Stimulated activated naive B cell treated with anti-CD40 and anti-IgM and Interleukin-4, amounts not matched to agents 10 μg/mL and 1 μg/mL and 100 μg/mL, for 72 hours (primary cell): ENCODE results near the gene DENND1C.
"Not testable (repeated sequence)": the region's sequence is repeated elsewhere in the genome, so short reads cannot be mapped to it uniquely, and the experiment has no call there.

Experiments used
- ATAC-seq, 2 donors: fragments of 150-1000 bp; cut with Tn5 transposase; replicated peaks; 2 replicates each; pipeline ENCODE4 v1.10.0; 2021; ENCODE audit warnings: moderate library complexity in 1 of 2
- DNase-seq: peaks from one replicate; pipeline ENCODE4 v3.0.0; 2021
- H3K27ac Mint-ChIP-seq: one replicate; pipeline ENCODE4 v1.8.0; 2022; ENCODE audit warnings: mild to moderate bottlenecking, mixed read lengths
- H3K27me3 Mint-ChIP-seq, 2 donors: one replicate each; pipeline ENCODE4 v1.8.0; 2022; ENCODE audit warnings: mixed read lengths in 2 of 2
- H3K36me3 Mint-ChIP-seq, 2 donors: one replicate each; pipeline ENCODE4 v1.8.0; 2022; ENCODE audit warnings: mixed read lengths in 2 of 2, mild to moderate bottlenecking in 1 of 2
- H3K4me1 Mint-ChIP-seq, 2 donors: one replicate each; pipeline ENCODE4 v1.8.0; 2022; ENCODE audit warnings: mixed read lengths in 2 of 2, mild to moderate bottlenecking in 1 of 2
- H3K4me3 Mint-ChIP-seq, 2 donors: one replicate each; pipeline ENCODE4 v1.8.0; 2022; ENCODE audit warnings: mild to moderate bottlenecking in 2 of 2, mixed read lengths in 2 of 2, moderate library complexity in 1 of 2
- H3K9me3 Mint-ChIP-seq, 2 donors: one replicate each; pipeline ENCODE4 v1.8.0; 2022; ENCODE audit warnings: mixed read lengths in 2 of 2, mild to moderate bottlenecking in 1 of 2

DENND1C gene

GRCh38 chr19:6516659-6517291, 35.2 kb upstream of the DENND1C start:
- H3K4me1 Mint-ChIP-seq, result peaks cover 29 to 43% of the 10 kb centered on the region in 2 donors
- no peaks in the 10 kb centered on the region for H3K27me3 Mint-ChIP-seq
- peak; percentile 72 to 74 for ATAC-seq
- H3K36me3 Mint-ChIP-seq, result no peaks in the 10 kb centered on the region
- H3K27ac Mint-ChIP-seq, result peak overlapping the region; percentile 83
- peak; percentile 85 for DNase-seq
- peak overlapping the region; percentile 89 to 93 for H3K4me3 Mint-ChIP-seq
- H3K9me3 Mint-ChIP-seq, result no peaks in the 10 kb centered on the region

GRCh38 chr19:6516018-6516658, 34.6 kb upstream of the DENND1C start:
- H3K36me3 Mint-ChIP-seq, result no peaks in the 10 kb centered on the region
- no peaks in the 10 kb centered on the region for H3K27me3 Mint-ChIP-seq
- peaks cover 29 to 41% of the 10 kb centered on the region in 2 donors for H3K4me1 Mint-ChIP-seq
- H3K27ac Mint-ChIP-seq, result peak overlapping the region; percentile 39
- H3K4me3 Mint-ChIP-seq, result peak overlapping the region; percentile 89 to 93
- ATAC-seq, result peak; percentile 58 to 61
- peak; percentile 73 for DNase-seq
- no peaks in the 10 kb centered on the region for H3K9me3 Mint-ChIP-seq

DNA sequence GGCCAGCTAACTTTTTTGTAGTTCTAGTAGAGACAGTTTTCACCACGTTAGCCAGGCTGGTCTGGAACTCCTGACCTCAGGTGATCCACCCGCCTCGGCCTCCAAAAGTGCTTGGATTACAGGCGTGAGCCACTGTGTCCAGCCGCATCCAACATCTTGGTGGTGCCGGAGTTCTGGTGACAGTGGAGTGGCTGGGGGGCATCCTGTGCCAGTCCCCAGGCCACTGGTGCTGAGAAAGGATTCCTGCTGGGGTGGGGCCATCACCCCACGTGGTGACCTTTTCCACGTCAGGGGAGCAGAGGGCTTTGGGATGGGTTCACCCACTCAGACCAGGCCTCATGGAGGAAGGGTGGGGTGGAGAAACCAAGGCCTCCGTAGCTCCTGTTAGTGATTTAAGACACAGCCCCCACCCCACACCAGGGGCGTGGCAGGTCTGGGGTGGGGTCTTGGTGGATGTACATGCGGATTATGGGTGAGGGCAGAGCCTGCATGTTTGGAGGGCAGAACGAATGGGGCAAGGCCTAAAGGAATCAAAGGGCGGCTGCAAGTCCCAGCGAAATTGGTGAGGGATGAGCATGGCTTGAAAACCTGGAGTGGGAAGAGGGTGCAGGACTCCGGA, 33.4 kb upstream of the DENND1C start:
- no peak for ATAC-seq
- Mint-ChIP-seq H3K27me3 (no peaks in the 10 kb centered on the region), H3K4me1 (peaks cover 26 to 38% of the 10 kb centered on the region in 2 donors)

GRCh38 chr19:6514089-6514488, 32.5 kb upstream of the DENND1C start:
- no peak for DNase-seq
- no peaks in the 10 kb centered on the region for H3K9me3 Mint-ChIP-seq
- no peak overlapping the region for H3K27ac Mint-ChIP-seq
- no peak overlapping the region for H3K4me3 Mint-ChIP-seq
- no peak for ATAC-seq
- no peaks in the 10 kb centered on the region for H3K36me3 Mint-ChIP-seq
- H3K4me1 Mint-ChIP-seq, result peaks cover 22 to 31% of the 10 kb centered on the region in 2 donors
- no peaks in the 10 kb centered on the region for H3K27me3 Mint-ChIP-seq

More for the DNA sequence above, 33.4 kb upstream of the DENND1C start:
- no peaks in the 10 kb centered on the region for H3K9me3 Mint-ChIP-seq
- no peak for DNase-seq
- peak overlapping the region in 1 of 2 donors; percentile 52 for H3K4me3 Mint-ChIP-seq
- peak overlapping the region; percentile 52 for H3K27ac Mint-ChIP-seq
- H3K36me3 Mint-ChIP-seq, result no peaks in the 10 kb centered on the region

GRCh38 chr19:6510618-6511017, 29.0 kb upstream of the DENND1C start:
- Mint-ChIP-seq H3K36me3 (no peaks in the 10 kb centered on the region), H3K27ac (no peak overlapping the region), H3K4me1 (no peaks in the 10 kb centered on the region), H3K4me3 (no peak overlapping the region), H3K9me3 (no peaks in the 10 kb centered on the region), H3K27me3 (no peaks in the 10 kb centered on the region)
- ATAC-seq (no peak), DNase-seq (no peak)

DNA sequence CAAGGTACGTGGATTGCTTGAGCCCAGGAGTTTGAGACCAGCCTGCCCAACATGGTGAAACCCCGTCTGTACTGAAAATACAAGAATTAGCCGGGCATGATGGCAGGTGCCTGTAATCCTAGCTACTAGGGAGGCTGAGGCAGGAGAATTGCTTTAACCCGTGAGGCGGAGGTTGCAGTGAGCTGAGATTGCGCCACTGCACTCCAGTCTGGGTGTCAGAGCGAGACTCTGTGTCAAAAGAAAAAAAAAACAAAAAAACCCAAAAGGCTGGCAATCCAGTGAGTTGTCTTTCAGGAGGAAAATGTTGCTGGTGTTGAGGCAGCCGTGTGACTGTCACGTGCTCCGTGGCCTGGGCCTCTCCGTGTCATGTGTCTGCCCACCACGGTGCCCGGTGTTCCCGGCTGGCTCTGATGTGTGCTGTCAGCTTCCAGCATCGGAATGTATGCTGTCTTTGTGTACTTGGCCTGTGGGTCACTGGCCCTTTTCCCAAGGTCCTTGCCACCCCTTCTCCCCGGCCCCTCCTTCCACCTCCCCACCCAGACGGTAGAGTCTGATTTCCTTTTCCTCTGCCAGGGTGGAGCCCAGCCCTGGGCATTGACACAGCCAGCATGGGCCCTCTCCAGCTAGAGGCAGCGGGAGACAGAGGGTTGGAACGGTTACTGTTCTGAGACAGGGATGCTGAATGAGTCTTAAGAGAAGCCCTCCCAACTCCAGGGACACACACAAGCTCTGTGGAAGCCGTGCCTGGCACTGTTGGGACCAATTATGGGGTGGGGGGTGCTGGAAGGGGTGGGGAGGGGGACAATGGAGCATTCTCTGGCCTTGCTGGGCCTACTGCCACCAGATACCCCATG, 27.8 kb upstream of the DENND1C start:
- Mint-ChIP-seq H3K27me3 (no peaks in the 10 kb centered on the region), H3K36me3 (no peaks in the 10 kb centered on the region), H3K27ac (peak overlapping the region; percentile 14), H3K9me3 (no peaks in the 10 kb centered on the region), H3K4me3 (no peak overlapping the region), H3K4me1 (peaks cover 0 to 7% of the 10 kb centered on the region in 2 donors)
- DNase-seq (no peak), ATAC-seq (no peak)

- not testable (repeated sequence) for H3K27me3 Mint-ChIP-seq, ATAC-seq, H3K9me3 Mint-ChIP-seq, H3K4me3 Mint-ChIP-seq, H3K36me3 Mint-ChIP-seq, H3K27ac Mint-ChIP-seq, DNase-seq, H3K4me1 Mint-ChIP-seq
Observed at GRCh38 chr19:6508028-6508771, 26.6 kb upstream of the DENND1C start.

- no peak overlapping the region for H3K27ac Mint-ChIP-seq
- H3K9me3 Mint-ChIP-seq, result no peaks in the 10 kb centered on the region
- ATAC-seq, result no peak
- no peaks in the 10 kb centered on the region for H3K36me3 Mint-ChIP-seq
- H3K4me1 Mint-ChIP-seq, result peaks cover 8 to 22% of the 10 kb centered on the region in 2 donors
- no peak for DNase-seq
- H3K4me3 Mint-ChIP-seq, result peak overlapping the region; percentile 47 to 80
- H3K27me3 Mint-ChIP-seq, result peaks cover 12 to 22% of the 10 kb centered on the region in 2 donors
Observed at GRCh38 chr19:6503407-6504201, 22.0 kb upstream of the DENND1C start.

- no peaks in the 10 kb centered on the region for H3K9me3 Mint-ChIP-seq
- peak; percentile 62 to 68 for ATAC-seq
- DNase-seq, result no peak
- peaks cover 10 to 27% of the 10 kb centered on the region in 2 donors for H3K4me1 Mint-ChIP-seq
- H3K36me3 Mint-ChIP-seq, result no peaks in the 10 kb centered on the region
- peak within 1 kb of the TSS; percentile 42 for H3K27ac Mint-ChIP-seq
- peak within 1 kb of the TSS; percentile 80 to 83 for H3K4me3 Mint-ChIP-seq
- peaks cover 12 to 22% of the 10 kb centered on the region in 2 donors for H3K27me3 Mint-ChIP-seq
Observed at GRCh38 chr19:6501740-6502648, 20.4 kb upstream of the DENND1C start, which contains the start of gene TUBB4A. Gene TUBB4A (minus strand): TSS chr19:6502309. CDS start chr19:6502212, 97 bp downstream.

GRCh38 chr19:6500837-6501739, 19.5 kb upstream of the DENND1C start:
- DNase-seq, result no peak
- Mint-ChIP-seq H3K36me3 (no peaks in the 10 kb centered on the region), H3K4me1 (peaks cover 10 to 27% of the 10 kb centered on the region in 2 donors), H3K27ac (peak overlapping the region; percentile 42), H3K27me3 (peaks cover 12 to 22% of the 10 kb centered on the region in 2 donors), H3K4me3 (peak overlapping the region; percentile 71 to 83), H3K9me3 (no peaks in the 10 kb centered on the region)
- ATAC-seq, result no peak

DNA sequence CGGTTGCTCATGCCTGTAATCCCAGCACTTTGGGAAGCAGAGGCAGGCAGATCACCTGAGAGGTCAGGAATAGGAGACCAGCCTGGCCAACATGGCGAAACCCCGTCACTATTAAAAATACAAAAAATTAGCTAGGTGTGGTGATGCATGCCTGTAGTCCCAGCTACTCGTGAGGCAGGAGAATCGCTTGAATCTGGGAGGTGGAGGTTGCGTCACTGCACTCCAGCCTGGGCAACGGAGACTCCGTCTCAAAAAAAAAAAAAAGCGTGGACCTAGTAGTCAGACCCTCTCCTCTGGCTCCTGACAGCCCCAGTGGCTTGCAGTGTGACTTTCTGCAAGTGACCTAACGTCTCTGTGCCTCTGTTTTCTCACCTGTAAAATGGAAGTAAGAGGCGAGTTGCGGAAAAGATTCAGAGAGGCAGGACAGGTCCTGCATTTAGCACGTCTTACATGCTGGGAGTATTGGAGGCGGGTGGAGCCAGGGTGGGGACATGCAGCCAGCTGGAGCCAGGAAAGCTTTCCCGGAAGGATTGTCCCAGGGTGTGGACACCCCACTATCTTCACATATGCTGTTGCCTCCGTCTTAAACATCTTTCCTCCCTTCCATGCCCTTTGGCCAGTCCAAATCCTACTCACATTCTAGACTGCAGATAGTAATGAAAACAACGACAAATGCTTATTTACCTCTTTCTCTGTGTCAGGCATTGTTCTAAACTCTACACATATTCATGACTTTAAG, 17.6 kb upstream of the DENND1C start:
- no peak overlapping the region for H3K27ac Mint-ChIP-seq
- DNase-seq (no peak), ATAC-seq (no peak)
- no peaks in the 10 kb centered on the region for H3K9me3 Mint-ChIP-seq
- H3K4me3 Mint-ChIP-seq, result no peak overlapping the region
- peaks cover 0 to 6% of the 10 kb centered on the region in 2 donors for H3K36me3 Mint-ChIP-seq
- H3K27me3 Mint-ChIP-seq, result peaks cover 12 to 22% of the 10 kb centered on the region in 2 donors
- peaks cover 10 to 21% of the 10 kb centered on the region in 2 donors for H3K4me1 Mint-ChIP-seq
